ENCODE results near the gene IER5.
"Not testable (repeated sequence)": the region's sequence is repeated elsewhere in the genome, so short reads cannot be mapped to it uniquely, and the experiment has no call there.

The IER5 gene

DNA sequence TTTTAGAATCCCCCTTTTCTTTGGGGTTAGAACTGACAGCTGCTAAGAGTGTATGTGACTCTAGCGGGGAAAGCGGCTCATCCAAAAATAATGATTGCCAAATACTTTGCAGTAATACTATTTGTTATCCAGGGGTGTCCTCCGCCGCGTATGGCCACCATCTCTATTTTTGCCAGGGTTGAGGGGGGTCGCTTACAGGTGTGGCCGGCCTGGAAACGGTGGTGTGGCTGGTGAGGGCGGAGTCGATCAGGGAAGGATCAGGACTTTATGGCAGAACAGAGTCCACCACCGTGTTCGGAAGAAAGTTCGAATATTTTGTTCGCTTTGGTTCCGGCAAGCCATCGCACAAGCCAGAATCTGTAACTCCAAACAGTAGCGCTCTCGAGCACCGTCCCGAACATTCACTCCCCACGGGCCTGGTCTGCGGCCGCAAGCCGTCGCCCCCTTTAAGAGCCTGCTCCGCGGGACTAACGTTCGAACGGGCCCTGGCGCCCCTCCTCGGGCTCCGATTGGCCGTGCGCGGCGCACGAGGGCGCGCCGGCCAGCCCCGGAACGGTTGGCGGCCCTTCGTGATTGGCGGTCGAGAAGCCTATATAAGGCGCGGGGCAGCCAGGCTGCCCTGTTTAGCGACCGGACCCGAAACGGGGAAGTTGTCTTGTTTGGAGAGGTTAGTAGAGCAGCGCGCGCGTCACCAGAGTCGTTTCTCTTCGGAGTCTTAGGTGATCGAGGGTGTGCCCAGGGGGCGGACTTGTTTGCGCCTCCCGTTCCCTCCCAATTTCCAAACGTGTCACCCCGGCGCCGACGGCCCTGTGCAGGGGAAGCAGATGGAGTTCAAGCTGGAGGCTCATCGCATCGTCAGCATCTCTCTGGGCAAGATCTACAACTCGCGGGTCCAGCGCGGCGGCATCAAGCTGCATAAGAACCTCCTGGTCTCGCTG is at the start of gene IER5:
Gene IER5 (plus strand): TSS at position 622 of the 938 bp plus-strand sequence. CDS start 203 bp downstream, at position 825.
- peak; percentile 96 for DNase-seq

DNA sequence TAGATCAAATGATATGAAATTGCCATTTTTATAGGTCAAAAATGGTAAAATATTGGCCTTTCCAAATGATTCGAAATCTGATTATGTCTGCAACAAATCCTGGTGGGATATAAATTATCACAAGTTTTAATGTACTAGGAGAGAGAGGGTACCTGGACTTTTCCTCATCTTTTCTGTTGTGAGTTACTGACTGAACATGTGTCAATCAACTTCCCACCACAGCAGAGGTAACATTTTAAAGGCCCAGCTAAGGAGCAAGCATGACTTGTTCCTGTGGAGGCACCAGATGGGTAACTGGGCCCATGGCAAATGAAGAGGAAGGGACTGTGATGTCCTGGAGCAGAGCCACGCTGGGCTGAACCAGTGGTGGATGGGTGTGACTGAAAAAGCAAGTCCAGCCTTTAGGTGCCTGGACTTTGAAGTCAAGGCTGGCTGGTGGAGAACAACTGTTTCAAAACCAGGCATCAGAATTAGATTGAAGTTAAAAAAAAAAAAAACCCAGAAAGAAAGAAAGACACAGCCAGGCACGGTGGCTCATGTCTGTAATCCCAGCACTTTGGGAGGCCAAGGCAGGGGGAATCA is 48.1 kb upstream of the IER5 start:
- no peak for DNase-seq

DNA sequence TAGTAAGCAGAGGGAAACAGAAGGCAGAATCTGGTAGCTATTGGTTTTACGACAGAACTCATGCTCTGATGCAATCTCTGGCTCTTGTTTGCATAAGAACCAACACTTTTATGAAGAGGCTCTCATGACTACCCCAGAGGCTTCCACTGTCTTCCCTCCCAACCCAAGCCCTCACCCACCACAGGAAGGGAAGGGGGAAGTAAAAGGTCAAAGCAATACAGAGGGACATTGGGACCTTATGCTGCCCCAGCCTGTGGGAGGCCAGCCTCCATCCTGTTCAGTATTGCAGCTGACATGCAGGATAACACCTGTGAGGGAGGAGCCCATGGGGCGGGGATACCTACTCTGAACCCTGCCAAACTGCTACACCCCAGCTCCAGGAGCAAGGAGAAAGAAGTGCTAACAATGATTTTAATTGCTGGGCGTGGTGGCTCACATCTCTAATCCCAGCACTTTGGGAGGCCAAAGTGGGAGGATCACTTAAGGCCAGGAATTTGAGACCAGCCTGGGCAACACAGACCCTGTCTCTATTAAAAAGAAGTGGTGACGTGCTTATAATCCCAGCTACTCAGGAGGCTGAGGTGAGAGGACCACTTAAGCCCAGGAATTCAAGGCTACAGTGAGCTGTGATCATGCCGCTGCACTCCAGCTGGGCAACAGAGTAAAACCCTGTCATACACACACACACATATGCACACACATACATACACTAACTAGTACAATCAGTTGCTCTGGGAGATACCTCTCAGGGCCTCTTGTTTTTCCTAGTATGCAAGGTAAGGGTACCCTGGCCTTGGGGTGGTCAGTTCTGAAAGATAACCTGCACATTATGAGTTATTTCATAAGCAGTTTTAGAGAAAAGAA is 45.2 kb upstream of the IER5 start:
- DNase-seq = no peak

GRCh38 chr1:181044449-181044966 is 44.0 kb upstream of the IER5 start:
- no peak for DNase-seq

- DNase-seq = not testable (repeated sequence)
Measured at GRCh38 chr1:181045946-181046345, 42.6 kb upstream of the IER5 start.

GRCh38 chr1:181049378-181049777 is 39.1 kb upstream of the IER5 start:
- DNase-seq = no peak

DNA sequence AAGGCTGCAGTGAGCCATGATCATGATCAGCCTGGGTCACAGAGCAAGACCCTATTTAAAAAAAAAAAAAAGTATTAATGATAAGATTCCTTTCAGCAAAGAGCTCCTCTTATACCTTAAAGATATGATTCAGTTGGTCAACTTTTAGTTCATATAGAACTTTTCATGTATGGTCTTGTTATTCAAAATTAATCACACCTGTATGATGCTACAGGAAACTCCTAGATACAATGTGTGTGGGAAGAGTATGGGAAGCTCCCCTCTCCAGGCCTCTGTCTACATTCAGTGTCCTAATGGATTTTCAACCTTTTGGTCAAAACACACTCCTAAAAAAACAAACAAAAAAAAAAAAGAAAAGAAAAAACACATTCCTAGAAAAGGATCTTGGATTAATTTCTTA is 37.6 kb upstream of the IER5 start:
- no peak for DNase-seq

DNA sequence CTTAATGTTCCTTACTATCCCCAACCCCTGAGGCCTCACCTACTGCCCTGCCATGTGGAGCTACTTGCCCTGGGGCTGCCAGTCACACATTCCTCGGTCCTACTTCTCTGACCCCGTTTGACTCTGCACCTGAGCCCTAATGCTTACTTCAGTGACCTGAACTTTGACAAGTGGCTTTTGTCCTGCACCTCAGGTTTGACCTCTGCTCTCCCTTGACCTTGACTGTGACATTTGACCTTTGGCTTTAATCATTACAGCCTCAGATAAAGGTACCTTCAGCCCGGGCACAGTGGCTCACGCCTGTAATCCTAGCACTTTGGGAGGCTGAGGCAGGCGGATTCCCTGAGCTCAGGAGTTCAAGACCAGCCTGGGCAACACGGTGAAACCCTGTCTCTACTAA is 31.9 kb upstream of the IER5 start:
- no peak for DNase-seq

GRCh38 chr1:181057079-181057478 is 31.4 kb upstream of the IER5 start:
- no peak for DNase-seq

- DNase-seq = no peak
Measured at GRCh38 chr1:181059435-181059834, 29.1 kb upstream of the IER5 start.

- no peak for DNase-seq
Measured at GRCh38 chr1:181060066-181060465, 28.4 kb upstream of the IER5 start.

DNA sequence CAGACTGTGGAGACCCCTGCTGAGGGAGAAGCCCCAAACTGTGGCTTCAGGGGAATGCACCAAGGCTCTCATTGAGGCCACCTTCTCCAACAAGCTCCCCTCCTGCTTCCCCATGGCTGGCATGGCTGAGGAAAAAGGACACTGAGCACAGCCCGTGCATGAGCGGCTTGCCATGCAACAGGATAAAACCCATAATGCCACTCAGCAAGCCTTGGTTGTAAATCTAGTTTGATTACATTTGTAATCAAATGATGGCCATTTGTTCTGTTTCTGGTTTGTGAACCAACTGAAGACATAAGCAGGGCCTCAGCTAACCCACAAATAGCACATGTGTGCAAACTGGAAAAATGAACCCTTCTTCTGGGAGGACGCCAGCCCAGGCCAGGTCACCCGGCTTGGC is 27.6 kb upstream of the IER5 start:
- DNase-seq = not testable (repeated sequence)

GRCh38 chr1:181061487-181061886 is 27.0 kb upstream of the IER5 start:
- DNase-seq = no peak

- no peak for DNase-seq
Measured at GRCh38 chr1:181061891-181062835, 26.3 kb upstream of the IER5 start.

DNA sequence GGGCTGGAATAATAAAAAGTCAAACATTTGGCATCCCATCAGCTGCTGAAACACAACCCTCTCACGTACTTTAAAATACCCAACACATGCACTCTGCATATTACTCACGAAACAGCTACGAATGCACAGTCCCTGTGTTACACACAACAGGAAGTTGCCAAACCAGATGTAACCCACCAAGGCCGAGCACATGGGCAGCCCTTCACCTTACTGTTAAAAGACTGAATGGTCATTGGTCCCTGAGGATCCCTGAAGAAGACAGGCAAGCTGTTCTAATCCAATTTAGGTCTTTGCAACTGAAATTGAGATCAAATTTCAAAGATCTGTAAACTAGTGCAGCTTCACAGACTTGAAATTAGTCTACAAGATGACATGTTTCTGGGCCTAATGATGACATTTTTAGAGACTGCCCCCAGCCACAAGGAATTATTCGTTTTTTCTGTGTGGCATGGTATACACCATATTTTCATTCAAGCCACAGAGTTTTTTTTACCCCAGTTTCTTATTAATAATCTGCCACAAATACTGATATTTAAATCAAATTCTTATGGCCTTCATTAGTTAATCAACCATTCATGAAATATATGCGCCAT is 25.6 kb upstream of the IER5 start:
- DNase-seq = no peak

GRCh38 chr1:181064011-181064623 is 24.4 kb upstream of the IER5 start:
- DNase-seq = no peak

GRCh38 chr1:181064702-181065101 is 23.8 kb upstream of the IER5 start:
- DNase-seq = no peak

- no peak for DNase-seq
Measured at GRCh38 chr1:181073638-181074037, 14.9 kb upstream of the IER5 start.

- DNase-seq = no peak
Measured at GRCh38 chr1:181075766-181076350, 12.6 kb upstream of the IER5 start.

- DNase-seq = no peak
Measured at GRCh38 chr1:181076852-181077251, 11.6 kb upstream of the IER5 start.

Measured in NCI-H1694 (cell line).